ENCODE results near the gene IDS. TPM values are rescaled to one million over a fixed set of nuclear protein-coding genes. Genes with fewer than 3 reads are reported as not detected.
A peak's percentile ranks its signal among the peaks of the same experiment; 100 is the strongest.

Gene IDS
- total RNA-seq, 1 donor from 2014 or later = 44.9 TPM

DNA sequence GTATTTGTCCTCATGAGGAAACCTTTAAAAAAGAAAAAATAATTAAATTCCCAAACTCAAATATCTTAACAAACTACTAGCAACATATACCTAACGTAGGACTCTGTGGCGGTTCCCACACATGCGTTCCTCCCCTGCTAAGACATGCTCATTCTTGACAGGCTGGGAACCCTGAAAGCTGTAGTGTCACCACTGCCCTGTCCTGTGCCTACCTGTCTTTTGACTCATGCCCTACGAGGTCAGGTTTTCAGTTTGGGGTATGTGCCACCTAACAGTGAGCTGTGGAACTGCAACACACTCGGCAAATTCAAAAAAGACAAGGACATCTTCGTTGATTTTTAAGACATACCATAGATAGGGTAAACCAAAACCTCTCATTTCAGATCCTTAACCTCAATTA lies 17.8 kb downstream of the IDS start:
- Mint-ChIP-seq H3K4me3 (no peak overlapping the region), H3K27me3 (no peaks in the 10 kb centered on the region), H3K27ac (no peak overlapping the region), H3K36me3 (ENCODE audit: low read depth) (peaks cover 47% of the 10 kb centered on the region), H3K9me3 (no peaks in the 10 kb centered on the region), H3K4me1 (peaks cover 7% of the 10 kb centered on the region)
- no peak for DNase-seq
- intact Hi-C loops (cut with micrococcal nuclease) = no loop called here

DNA sequence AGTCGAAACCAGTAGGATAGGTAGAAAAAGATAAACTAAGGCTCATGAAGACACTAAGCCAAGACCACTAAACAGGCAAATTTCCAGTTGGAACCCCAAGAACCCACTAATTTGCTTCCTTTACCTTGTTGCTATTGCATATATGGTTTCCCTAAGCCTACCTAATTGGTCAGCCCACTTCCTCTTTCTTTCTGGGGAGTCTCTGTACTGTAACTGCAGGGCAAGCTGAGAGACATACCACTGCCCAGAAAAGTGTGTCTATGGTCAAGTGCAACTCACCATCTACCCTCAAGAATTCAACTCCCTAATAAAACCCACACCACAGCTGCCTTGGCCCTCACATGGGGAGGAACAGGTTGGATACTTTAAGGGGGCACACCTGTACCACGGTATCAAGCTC lies 28.6 kb downstream of the IDS start:
- peaks cover 5% of the 10 kb centered on the region for H3K27me3 Mint-ChIP-seq
- peaks cover 15% of the 10 kb centered on the region for H3K36me3 Mint-ChIP-seq (ENCODE audit: low read depth)
- no peak overlapping the region for H3K27ac Mint-ChIP-seq
- H3K9me3 Mint-ChIP-seq = no peaks in the 10 kb centered on the region
- intact Hi-C loops (cut with micrococcal nuclease) = no loop called here
- DNase-seq = no peak
- no peak overlapping the region for H3K4me3 Mint-ChIP-seq
- peaks cover 2% of the 10 kb centered on the region for H3K4me1 Mint-ChIP-seq

DNA sequence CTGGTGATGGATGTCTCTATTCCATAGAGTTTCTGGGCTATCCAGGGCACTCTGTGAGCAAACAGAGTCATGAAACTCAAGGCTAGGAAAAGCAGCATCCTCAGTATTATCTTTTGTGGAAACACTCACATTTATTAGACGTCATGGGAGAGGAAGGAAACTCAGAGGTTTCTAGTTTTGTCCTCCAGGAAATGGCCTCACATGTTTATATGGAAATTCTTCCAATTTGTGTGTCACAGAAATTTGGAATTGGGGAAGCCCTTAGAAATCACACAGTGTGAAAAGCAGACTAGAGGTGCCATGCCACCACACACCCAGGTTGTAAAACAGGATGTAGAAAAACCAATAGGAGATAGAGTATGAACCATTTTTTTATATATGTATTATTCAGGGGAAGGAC lies 31.1 kb downstream of the IDS start:
- H3K9me3 Mint-ChIP-seq = no peaks in the 10 kb centered on the region
- H3K27me3 Mint-ChIP-seq = peaks cover 6% of the 10 kb centered on the region
- H3K36me3 Mint-ChIP-seq (ENCODE audit: low read depth) = peaks cover 2% of the 10 kb centered on the region
- no peak overlapping the region for H3K27ac Mint-ChIP-seq
- intact Hi-C loops (cut with micrococcal nuclease) = loop anchor here (5.0 kb wide), 2 partner anchors 187 to 1342 kb away; no protein-coding TSS in a partner anchor
- DNase-seq = no peak
- no peak overlapping the region for H3K4me3 Mint-ChIP-seq
- peaks cover 4% of the 10 kb centered on the region for H3K4me1 Mint-ChIP-seq

DNA sequence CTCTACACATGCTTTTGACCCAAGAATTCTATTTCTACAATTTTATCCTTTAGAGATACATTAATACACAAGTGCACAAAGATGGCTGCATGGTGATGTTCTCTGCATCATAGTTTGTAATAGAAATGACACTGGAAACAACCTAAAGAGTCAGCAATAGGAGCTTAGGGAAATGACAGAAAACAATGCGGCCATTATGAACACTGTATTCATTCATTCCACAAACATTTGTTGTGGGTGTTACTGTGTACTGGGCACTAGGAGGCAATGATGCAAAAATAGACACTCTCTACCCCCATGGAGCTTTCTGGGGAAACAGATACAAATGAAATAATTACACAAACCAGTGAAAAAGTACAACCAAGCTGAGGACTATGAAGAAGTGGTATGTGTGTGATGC lies 32.0 kb downstream of the IDS start:
- peaks cover 6% of the 10 kb centered on the region for H3K27me3 Mint-ChIP-seq
- peaks cover 4% of the 10 kb centered on the region for H3K4me1 Mint-ChIP-seq
- no peaks in the 10 kb centered on the region for H3K9me3 Mint-ChIP-seq
- intact Hi-C loops (cut with micrococcal nuclease) = loop anchor here (5.0 kb wide), 2 partner anchors 186 to 1341 kb away; no protein-coding TSS in a partner anchor
- H3K36me3 Mint-ChIP-seq (ENCODE audit: low read depth) = peaks cover 2% of the 10 kb centered on the region
- no peak for DNase-seq
- no peak overlapping the region for H3K4me3 Mint-ChIP-seq
- H3K27ac Mint-ChIP-seq = no peak overlapping the region

DNA sequence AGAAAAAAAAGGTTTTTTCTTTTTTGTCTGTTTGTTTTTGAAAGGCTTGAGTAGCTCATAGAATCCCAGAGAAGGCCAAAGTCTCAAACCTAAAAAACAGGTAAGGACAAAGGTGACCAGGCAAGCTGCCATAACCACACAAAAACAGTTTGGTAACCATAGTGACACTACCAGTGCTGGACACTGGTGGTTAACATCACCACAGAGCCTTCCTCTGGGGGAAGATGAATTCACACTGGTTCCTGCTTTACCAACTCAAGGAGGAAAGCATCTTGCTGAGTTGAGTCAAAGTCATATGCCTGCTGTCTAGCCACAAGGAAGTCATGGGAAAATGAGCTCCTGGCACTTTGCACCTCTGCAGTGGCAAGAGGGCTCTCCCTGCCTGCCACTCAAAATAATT lies 32.5 kb downstream of the IDS start:
- H3K4me1 Mint-ChIP-seq = peaks cover 4% of the 10 kb centered on the region
- H3K27me3 Mint-ChIP-seq = peaks cover 6% of the 10 kb centered on the region
- intact Hi-C loops (cut with micrococcal nuclease) = loop anchor here (5.0 kb wide), 2 partner anchors 185 to 1340 kb away; no protein-coding TSS in a partner anchor
- H3K9me3 Mint-ChIP-seq = no peaks in the 10 kb centered on the region
- H3K36me3 Mint-ChIP-seq (ENCODE audit: low read depth) = peaks cover 2% of the 10 kb centered on the region
- H3K4me3 Mint-ChIP-seq = no peak overlapping the region
- DNase-seq = no peak
- no peak overlapping the region for H3K27ac Mint-ChIP-seq

DNA sequence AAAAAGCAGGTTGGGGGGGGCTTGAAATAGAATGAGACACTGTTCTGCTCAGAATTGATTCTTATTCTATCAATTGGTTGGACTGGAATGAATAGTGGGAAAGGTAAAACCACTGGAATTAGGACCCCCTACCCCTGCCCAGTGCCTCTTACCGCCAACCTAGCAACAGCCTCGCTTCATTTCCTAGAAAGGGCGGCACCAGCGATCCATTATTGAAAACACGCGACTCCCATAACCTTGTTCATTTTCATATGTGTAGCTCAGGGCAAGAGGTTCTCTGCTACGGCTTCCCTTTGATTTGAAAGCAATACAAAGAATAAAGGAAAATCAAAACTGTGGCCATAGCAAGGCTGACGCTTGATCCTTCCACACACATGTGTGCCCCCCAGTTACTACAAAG lies 33.7 kb downstream of the IDS start:
- Mint-ChIP-seq H3K36me3 (ENCODE audit: low read depth) (peaks cover 2% of the 10 kb centered on the region), H3K27ac (no peak overlapping the region), H3K4me3 (no peak overlapping the region), H3K27me3 (peaks cover 6% of the 10 kb centered on the region), H3K9me3 (no peaks in the 10 kb centered on the region), H3K4me1 (peaks cover 3% of the 10 kb centered on the region)
- DNase-seq = no peak
- intact Hi-C loops (cut with micrococcal nuclease) = loop anchor here (1.0 to 5.0 kb wide), 4 partner anchors 184 to 1422 kb away; no protein-coding TSS in a partner anchor

DNA sequence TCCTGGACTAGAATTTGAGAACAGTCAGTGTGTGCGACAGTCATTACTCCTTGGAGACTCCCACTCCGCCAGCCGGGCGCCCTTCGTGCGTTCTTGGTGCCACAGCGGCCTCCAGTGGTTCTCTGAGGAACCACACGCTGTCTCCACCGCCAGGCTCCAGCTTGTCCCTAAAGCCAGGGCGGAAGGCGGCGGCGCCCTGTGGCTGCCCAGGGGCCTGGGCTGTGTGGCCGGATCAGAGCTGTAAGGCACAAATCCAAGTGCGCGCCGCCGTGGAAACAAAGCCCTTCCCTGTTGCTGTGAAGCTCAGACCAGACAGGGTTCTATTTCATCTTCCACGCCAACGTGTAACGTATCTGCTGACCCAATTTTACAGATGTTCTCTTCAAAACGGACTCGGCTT lies 34.2 kb downstream of the IDS start:
- intact Hi-C loops (cut with micrococcal nuclease) = loop anchor here (1.0 to 5.0 kb wide), 4 partner anchors 184 to 1422 kb away; no protein-coding TSS in a partner anchor
- Mint-ChIP-seq H3K27me3 (peaks cover 6% of the 10 kb centered on the region), H3K27ac (no peak overlapping the region), H3K36me3 (ENCODE audit: low read depth) (no peaks in the 10 kb centered on the region), H3K4me3 (no peak overlapping the region), H3K4me1 (peaks cover 2% of the 10 kb centered on the region), H3K9me3 (no peaks in the 10 kb centered on the region)
- peak; percentile 87 for DNase-seq

DNA sequence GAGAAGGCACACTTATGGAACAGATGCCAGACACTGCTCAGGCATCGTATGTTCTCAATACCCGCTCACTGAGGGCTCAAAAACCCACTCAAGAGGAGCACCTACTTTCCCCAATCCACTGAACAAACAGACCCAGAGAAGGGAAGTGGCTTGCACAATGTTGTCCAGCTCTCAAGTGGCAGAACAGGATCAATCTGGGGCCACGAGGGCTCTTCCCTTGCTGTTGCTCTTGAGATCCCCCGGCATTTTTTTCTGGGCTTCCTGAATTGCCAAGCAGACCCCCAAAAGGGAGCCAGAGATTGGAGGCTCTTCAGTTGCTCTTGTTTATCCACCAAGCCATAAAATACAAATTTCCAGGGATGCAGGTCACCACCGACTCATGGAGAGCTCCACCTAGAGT lies 35.7 kb downstream of the IDS start:
- H3K27me3 Mint-ChIP-seq = peaks cover 6% of the 10 kb centered on the region
- H3K4me1 Mint-ChIP-seq = peaks cover 2% of the 10 kb centered on the region
- H3K27ac Mint-ChIP-seq = no peak overlapping the region

DNA sequence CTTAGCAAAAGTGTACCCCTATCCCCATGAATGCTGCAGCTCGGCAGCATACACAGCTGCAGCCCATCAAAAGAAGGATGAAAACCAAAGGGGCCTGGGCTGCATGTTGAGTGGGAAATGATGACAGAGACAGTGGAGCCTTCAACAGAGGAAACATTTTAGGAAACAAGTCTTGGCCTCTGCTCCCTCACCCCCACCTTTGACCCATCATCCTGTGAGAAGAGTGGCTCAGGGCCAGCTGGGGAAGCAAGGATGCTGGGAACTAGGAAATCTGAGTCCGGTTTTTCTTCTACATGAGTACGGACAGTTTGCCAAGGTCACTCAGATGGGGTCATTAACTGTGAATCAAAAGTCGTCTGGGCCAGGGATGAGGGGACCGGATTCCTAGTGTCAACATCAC lies 37.2 kb downstream of the IDS start:
- Mint-ChIP-seq H3K9me3 (no peaks in the 10 kb centered on the region), H3K4me1 (peaks cover 2% of the 10 kb centered on the region), H3K27me3 (peaks cover 4% of the 10 kb centered on the region), H3K4me3 (no peak overlapping the region), H3K27ac (no peak overlapping the region), H3K36me3 (ENCODE audit: low read depth) (no peaks in the 10 kb centered on the region)
- intact Hi-C loops (cut with micrococcal nuclease) = no loop called here
- DNase-seq = no peak

More for the DNA sequence above, 35.7 kb downstream of the IDS start:
- intact Hi-C loops (cut with micrococcal nuclease) = no loop called here
- Mint-ChIP-seq H3K9me3 (no peaks in the 10 kb centered on the region), H3K4me3 (no peak overlapping the region), H3K36me3 (ENCODE audit: low read depth) (no peaks in the 10 kb centered on the region)
- DNase-seq = no peak

DNA sequence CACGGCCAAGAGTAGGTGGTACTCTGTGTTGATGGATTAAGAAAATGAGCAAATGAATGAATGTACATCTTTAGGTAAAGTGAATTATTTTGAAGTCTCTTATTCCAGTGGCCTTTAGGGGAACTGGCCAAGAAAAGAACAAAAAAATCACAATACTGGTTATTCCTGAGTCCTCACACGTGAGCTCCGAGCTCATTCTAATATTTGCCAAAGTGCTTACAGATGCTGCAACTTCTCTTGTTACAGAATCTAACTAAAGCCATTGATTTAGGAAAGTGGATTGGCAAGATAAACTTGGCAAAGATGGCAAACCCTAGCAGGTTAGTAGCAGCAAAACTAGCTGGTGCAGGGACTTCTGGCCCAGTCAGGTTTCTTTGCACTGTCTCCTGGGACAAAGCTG lies 37.6 kb downstream of the IDS start:
- Mint-ChIP-seq H3K27ac (no peak overlapping the region), H3K4me1 (peaks cover 2% of the 10 kb centered on the region), H3K36me3 (ENCODE audit: low read depth) (no peaks in the 10 kb centered on the region), H3K27me3 (peaks cover 5% of the 10 kb centered on the region), H3K4me3 (no peak overlapping the region), H3K9me3 (no peaks in the 10 kb centered on the region)
- DNase-seq = no peak
- intact Hi-C loops (cut with micrococcal nuclease) = no loop called here

DNA sequence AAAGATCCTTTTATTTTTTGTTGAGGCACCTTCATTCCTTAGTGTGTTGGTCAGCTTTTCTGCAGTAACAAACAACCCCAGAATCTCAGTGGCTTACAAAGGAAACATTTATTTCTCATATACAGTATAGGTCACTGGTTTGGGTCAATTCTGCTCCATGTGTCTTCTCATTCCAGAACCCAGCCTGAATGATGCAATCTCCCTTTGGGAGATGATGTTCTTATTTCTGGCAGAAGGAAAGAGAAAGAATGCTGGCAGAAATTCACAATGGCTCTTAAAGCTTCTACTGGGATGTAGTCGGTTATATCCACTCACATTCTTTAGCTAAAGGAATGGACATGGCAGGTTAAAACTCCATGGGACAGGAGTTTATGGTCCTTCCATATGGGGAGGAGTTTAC lies 42.3 kb downstream of the IDS start:
- Mint-ChIP-seq H3K36me3 (ENCODE audit: low read depth) (no peaks in the 10 kb centered on the region), H3K27ac (no peak overlapping the region), H3K4me3 (no peak overlapping the region), H3K9me3 (no peaks in the 10 kb centered on the region), H3K27me3 (peaks cover 9% of the 10 kb centered on the region), H3K4me1 (no peaks in the 10 kb centered on the region)
- no peak for DNase-seq
- intact Hi-C loops (cut with micrococcal nuclease) = no loop called here

DNA sequence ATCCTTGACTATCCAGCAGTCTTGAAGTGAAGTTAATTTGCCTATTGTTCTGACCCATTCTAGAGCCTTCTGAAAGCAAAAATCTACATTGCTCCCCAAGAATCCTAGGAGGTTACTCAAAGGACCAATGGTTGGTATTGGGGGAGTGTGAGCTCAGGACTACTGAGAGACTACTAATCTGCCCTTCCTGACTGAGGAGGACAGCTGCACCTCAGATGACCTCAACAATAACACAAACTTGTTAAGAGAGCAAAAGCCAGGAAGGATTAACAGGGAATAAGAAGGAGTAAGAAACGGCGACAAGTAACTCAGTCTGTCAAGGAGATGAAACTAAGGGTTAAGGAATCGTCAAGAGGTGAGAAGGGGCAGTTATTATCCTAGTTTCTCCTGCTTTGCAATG lies 43.4 kb downstream of the IDS start:
- DNase-seq = no peak
- no peaks in the 10 kb centered on the region for H3K36me3 Mint-ChIP-seq (ENCODE audit: low read depth)
- H3K27me3 Mint-ChIP-seq = peaks cover 9% of the 10 kb centered on the region
- no peaks in the 10 kb centered on the region for H3K4me1 Mint-ChIP-seq
- no peak overlapping the region for H3K4me3 Mint-ChIP-seq
- intact Hi-C loops (cut with micrococcal nuclease) = no loop called here
- no peak overlapping the region for H3K27ac Mint-ChIP-seq
- no peaks in the 10 kb centered on the region for H3K9me3 Mint-ChIP-seq

DNA sequence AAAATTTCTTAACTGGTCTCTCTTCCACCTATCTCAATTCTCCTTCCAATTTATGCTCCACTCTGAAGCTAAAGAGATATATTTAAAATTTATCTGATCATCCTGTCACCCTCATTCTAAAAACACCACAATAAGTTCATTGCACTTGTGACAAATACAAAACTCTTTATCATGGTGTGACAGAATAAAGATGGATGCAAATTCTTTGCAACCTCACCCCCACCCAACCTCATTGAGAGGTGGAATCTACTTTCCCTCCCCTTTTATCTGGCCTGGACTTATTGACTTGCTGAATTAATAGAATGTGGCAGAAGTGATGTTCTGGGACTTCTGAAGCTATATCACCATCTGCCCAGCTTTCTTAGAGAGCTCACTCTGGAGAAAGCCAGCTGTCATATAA lies 46.5 kb downstream of the IDS start:
- no peak for DNase-seq
- Mint-ChIP-seq H3K9me3 (no peaks in the 10 kb centered on the region), H3K4me1 (no peaks in the 10 kb centered on the region), H3K27me3 (peaks cover 9% of the 10 kb centered on the region), H3K4me3 (no peak overlapping the region), H3K36me3 (ENCODE audit: low read depth) (no peaks in the 10 kb centered on the region), H3K27ac (no peak overlapping the region)
- intact Hi-C loops (cut with micrococcal nuclease) = no loop called here

DNA sequence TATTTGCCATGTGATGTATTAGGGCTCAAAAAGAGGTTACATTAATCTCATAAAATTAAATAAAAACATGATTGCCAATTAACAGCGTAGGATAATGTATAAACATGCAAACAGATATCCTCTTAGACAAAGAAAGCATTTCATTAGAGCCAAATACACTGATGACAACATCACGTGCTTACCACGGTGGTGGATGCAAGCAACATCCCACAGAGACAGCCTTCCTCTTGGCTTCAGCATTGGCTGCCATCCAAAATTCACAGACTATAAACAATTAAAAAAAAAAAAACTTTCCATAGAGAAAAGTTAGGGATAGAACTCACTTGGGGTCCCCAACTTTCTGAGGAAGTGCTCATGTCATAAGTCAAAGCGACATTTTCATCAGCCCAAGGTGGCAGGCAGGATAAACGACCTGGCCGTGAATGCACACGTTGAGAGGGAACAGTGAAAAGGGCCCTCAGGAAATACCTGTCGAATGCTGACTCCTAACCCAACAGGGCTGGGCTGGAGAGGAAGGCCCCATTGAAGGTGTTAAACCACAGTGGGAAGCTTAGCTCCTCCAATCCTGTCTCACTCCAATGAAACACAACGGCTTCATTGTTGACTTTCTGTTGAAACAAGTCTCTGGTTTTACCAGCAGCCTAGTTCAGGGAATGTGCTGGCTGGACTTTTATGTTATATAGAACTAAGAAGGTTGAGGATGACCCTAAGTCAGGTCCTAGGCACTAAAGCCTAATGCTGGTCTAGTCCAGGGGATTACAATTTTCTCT lies 48.4 kb downstream of the IDS start:
- no peaks in the 10 kb centered on the region for H3K9me3 Mint-ChIP-seq
- no peak overlapping the region for H3K27ac Mint-ChIP-seq
- H3K36me3 Mint-ChIP-seq (ENCODE audit: low read depth) = no peaks in the 10 kb centered on the region
- peaks cover 7% of the 10 kb centered on the region for H3K27me3 Mint-ChIP-seq
- intact Hi-C loops (cut with micrococcal nuclease) = no loop called here
- no peak overlapping the region for H3K4me3 Mint-ChIP-seq
- DNase-seq = no peak
- no peaks in the 10 kb centered on the region for H3K4me1 Mint-ChIP-seq

DNA sequence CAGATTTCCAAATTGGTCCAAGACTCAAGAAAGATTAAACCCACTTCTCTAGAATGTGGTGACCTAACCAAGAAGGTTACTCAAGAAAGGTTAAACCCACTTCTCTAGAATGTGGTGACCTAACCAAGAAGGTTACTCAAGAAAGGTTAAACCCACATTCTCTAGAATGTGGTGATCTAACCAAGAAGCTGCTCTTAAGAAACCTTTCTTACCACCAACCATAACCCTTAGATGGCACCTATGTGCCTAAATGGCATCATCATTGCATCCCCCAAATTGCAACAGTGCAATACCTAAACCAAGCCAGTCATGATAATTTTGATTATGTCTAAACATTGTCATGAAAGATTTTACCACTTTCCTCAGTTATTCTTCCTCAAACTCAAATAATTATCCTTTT lies 49.2 kb downstream of the IDS start:
- Mint-ChIP-seq H3K4me3 (no peak overlapping the region), H3K9me3 (no peaks in the 10 kb centered on the region), H3K27ac (no peak overlapping the region), H3K36me3 (ENCODE audit: low read depth) (no peaks in the 10 kb centered on the region), H3K4me1 (no peaks in the 10 kb centered on the region), H3K27me3 (peaks cover 6% of the 10 kb centered on the region)
- intact Hi-C loops (cut with micrococcal nuclease) = no loop called here
- DNase-seq = no peak
